ENCODE data around the gene AFF2.

Gene AFF2

GRCh38 chrX:148501386-148502066, 1.1 kb downstream of the AFF2 start:
- H3K4me3 ChIP-seq (ENCODE audit: low read length), result peak overlapping the region; percentile 66; the same call in 1 of the 2 replicates
- no CpG with 5 or more reads among the region's 43 CpGs for WGBS (ENCODE audit: insufficient coverage, insufficient read length)
- DNase-seq (ENCODE audit: low read depth, low spot score), result no peak

GRCh38 chrX:148504506-148504905, 4.1 kb downstream of the AFF2 start:
- Histone ChIP-seq H3K9me3 (ENCODE audit: control insufficient read depth, insufficient read depth, low read length) (no peaks in the 10 kb centered on the region), H3K4me1 (ENCODE audit: control insufficient read depth, insufficient read depth, low read length) (no peaks in the 10 kb centered on the region; the same call in 1 of the 2 replicates), H3K27me3 (ENCODE audit: control insufficient read depth, insufficient read depth, low read length) (no peaks in the 10 kb centered on the region; the same call in none of the 2 replicates), H3K36me3 (ENCODE audit: control insufficient read depth, insufficient read depth, low read length) (no peaks in the 10 kb centered on the region), H3K4me3 (ENCODE audit: low read length) (no peak overlapping the region), H3K27ac (ENCODE audit: low read length) (no peak overlapping the region)
- WGBS (ENCODE audit: insufficient coverage, insufficient read length), result no CpG with 5 or more reads among the region's 15 CpGs
- DNase-seq (ENCODE audit: low read depth, low spot score), result no peak

More at GRCh38 chrX:148501386-148502066, 1.1 kb downstream of the AFF2 start:
- H3K4me1 ChIP-seq (ENCODE audit: control insufficient read depth, insufficient read depth, low read length), result no peaks in the 10 kb centered on the region; the same call in 1 of the 2 replicates
- no peaks in the 10 kb centered on the region for H3K36me3 ChIP-seq (ENCODE audit: control insufficient read depth, insufficient read depth, low read length)
- H3K27me3 ChIP-seq (ENCODE audit: control insufficient read depth, insufficient read depth, low read length), result no peaks in the 10 kb centered on the region; the same call in none of the 2 replicates
- no peaks in the 10 kb centered on the region for H3K9me3 ChIP-seq (ENCODE audit: control insufficient read depth, insufficient read depth, low read length)
- H3K27ac ChIP-seq (ENCODE audit: low read length), result no peak overlapping the region

GRCh38 chrX:148507418-148507817, 7.0 kb downstream of the AFF2 start:
- Histone ChIP-seq H3K4me3 (ENCODE audit: low read length) (no peak overlapping the region), H3K36me3 (ENCODE audit: control insufficient read depth, insufficient read depth, low read length) (no peaks in the 10 kb centered on the region), H3K27me3 (ENCODE audit: control insufficient read depth, insufficient read depth, low read length) (no peaks in the 10 kb centered on the region), H3K9me3 (ENCODE audit: control insufficient read depth, insufficient read depth, low read length) (no peaks in the 10 kb centered on the region), H3K4me1 (ENCODE audit: control insufficient read depth, insufficient read depth, low read length) (no peaks in the 10 kb centered on the region), H3K27ac (ENCODE audit: low read length) (no peak overlapping the region)
- DNase-seq (ENCODE audit: low read depth, low spot score), result no peak
- no CpG with 5 or more reads among the region's 4 CpGs for WGBS (ENCODE audit: insufficient coverage, insufficient read length)

- no peaks in the 10 kb centered on the region for H3K27me3 ChIP-seq (ENCODE audit: control insufficient read depth, insufficient read depth, low read length)
- H3K27ac ChIP-seq (ENCODE audit: low read length), result no peak overlapping the region
- no peak overlapping the region for H3K4me3 ChIP-seq (ENCODE audit: low read length)
- no peaks in the 10 kb centered on the region for H3K36me3 ChIP-seq (ENCODE audit: control insufficient read depth, insufficient read depth, low read length)
- H3K4me1 ChIP-seq (ENCODE audit: control insufficient read depth, insufficient read depth, low read length), result no peaks in the 10 kb centered on the region
- DNase-seq (ENCODE audit: low read depth, low spot score), result no peak
- WGBS (ENCODE audit: insufficient coverage, insufficient read length), result no CpG with 5 or more reads among the region's 2 CpGs
- H3K9me3 ChIP-seq (ENCODE audit: control insufficient read depth, insufficient read depth, low read length), result no peaks in the 10 kb centered on the region
Measured at GRCh38 chrX:148512453-148512852, 12.0 kb downstream of the AFF2 start.

GRCh38 chrX:148513661-148514060, 13.2 kb downstream of the AFF2 start:
- peaks cover 2% of the 10 kb centered on the region; the same call in 1 of the 2 replicates for H3K4me1 ChIP-seq (ENCODE audit: control insufficient read depth, insufficient read depth, low read length)
- DNase-seq (ENCODE audit: low read depth, low spot score), result no peak
- H3K27me3 ChIP-seq (ENCODE audit: control insufficient read depth, insufficient read depth, low read length), result no peaks in the 10 kb centered on the region
- no peak overlapping the region for H3K27ac ChIP-seq (ENCODE audit: low read length)
- H3K4me3 ChIP-seq (ENCODE audit: low read length), result no peak overlapping the region
- no peaks in the 10 kb centered on the region for H3K9me3 ChIP-seq (ENCODE audit: control insufficient read depth, insufficient read depth, low read length)
- no CpG with 5 or more reads among the region's 3 CpGs for WGBS (ENCODE audit: insufficient coverage, insufficient read length)
- no peaks in the 10 kb centered on the region for H3K36me3 ChIP-seq (ENCODE audit: control insufficient read depth, insufficient read depth, low read length)

GRCh38 chrX:148517176-148517575, 16.8 kb downstream of the AFF2 start:
- Histone ChIP-seq H3K4me1 (ENCODE audit: control insufficient read depth, insufficient read depth, low read length) (peaks cover 2% of the 10 kb centered on the region; the same call in 1 of the 2 replicates), H3K4me3 (ENCODE audit: low read length) (no peak overlapping the region), H3K27me3 (ENCODE audit: control insufficient read depth, insufficient read depth, low read length) (no peaks in the 10 kb centered on the region), H3K9me3 (ENCODE audit: control insufficient read depth, insufficient read depth, low read length) (no peaks in the 10 kb centered on the region), H3K36me3 (ENCODE audit: control insufficient read depth, insufficient read depth, low read length) (no peaks in the 10 kb centered on the region), H3K27ac (ENCODE audit: low read length) (no peak overlapping the region)
- WGBS (ENCODE audit: insufficient coverage, insufficient read length), result no CpG with 5 or more reads among the region's 2 CpGs
- DNase-seq (ENCODE audit: low read depth, low spot score), result no peak

GRCh38 chrX:148522006-148522405, 21.6 kb downstream of the AFF2 start:
- DNase-seq (ENCODE audit: low read depth, low spot score), result no peak
- H3K4me3 ChIP-seq (ENCODE audit: low read length), result no peak overlapping the region
- no peaks in the 10 kb centered on the region for H3K36me3 ChIP-seq (ENCODE audit: control insufficient read depth, insufficient read depth, low read length)
- H3K9me3 ChIP-seq (ENCODE audit: control insufficient read depth, insufficient read depth, low read length), result no peaks in the 10 kb centered on the region
- no peaks in the 10 kb centered on the region for H3K27me3 ChIP-seq (ENCODE audit: control insufficient read depth, insufficient read depth, low read length)
- H3K4me1 ChIP-seq (ENCODE audit: control insufficient read depth, insufficient read depth, low read length), result peaks cover 2% of the 10 kb centered on the region; the same call in 1 of the 2 replicates
- WGBS (ENCODE audit: insufficient coverage, insufficient read length), result no CpG with 5 or more reads among the region's 5 CpGs
- no peak overlapping the region for H3K27ac ChIP-seq (ENCODE audit: low read length)

GRCh38 chrX:148523303-148524080, 23.1 kb downstream of the AFF2 start:
- no peak for DNase-seq (ENCODE audit: low read depth, low spot score)
- Histone ChIP-seq H3K4me3 (ENCODE audit: low read length) (no peak overlapping the region), H3K4me1 (ENCODE audit: control insufficient read depth, insufficient read depth, low read length) (no peaks in the 10 kb centered on the region), H3K27ac (ENCODE audit: low read length) (no peak overlapping the region), H3K9me3 (ENCODE audit: control insufficient read depth, insufficient read depth, low read length) (no peaks in the 10 kb centered on the region), H3K27me3 (ENCODE audit: control insufficient read depth, insufficient read depth, low read length) (no peaks in the 10 kb centered on the region), H3K36me3 (ENCODE audit: control insufficient read depth, insufficient read depth, low read length) (no peaks in the 10 kb centered on the region)
- WGBS (ENCODE audit: insufficient coverage, insufficient read length), result no CpG with 5 or more reads among the region's 6 CpGs

- no peaks in the 10 kb centered on the region for H3K4me1 ChIP-seq (ENCODE audit: control insufficient read depth, insufficient read depth, low read length)
- no peaks in the 10 kb centered on the region for H3K27me3 ChIP-seq (ENCODE audit: control insufficient read depth, insufficient read depth, low read length)
- WGBS (ENCODE audit: insufficient coverage, insufficient read length), result no CpG with 5 or more reads among the region's 2 CpGs
- no peak overlapping the region for H3K4me3 ChIP-seq (ENCODE audit: low read length)
- H3K27ac ChIP-seq (ENCODE audit: low read length), result no peak overlapping the region
- no peak for DNase-seq (ENCODE audit: low read depth, low spot score)
- H3K9me3 ChIP-seq (ENCODE audit: control insufficient read depth, insufficient read depth, low read length), result no peaks in the 10 kb centered on the region
- H3K36me3 ChIP-seq (ENCODE audit: control insufficient read depth, insufficient read depth, low read length), result no peaks in the 10 kb centered on the region
Measured at GRCh38 chrX:148530464-148531077, 30.2 kb downstream of the AFF2 start.

- H3K4me3 ChIP-seq (ENCODE audit: low read length), result no peak overlapping the region
- no peaks in the 10 kb centered on the region for H3K4me1 ChIP-seq (ENCODE audit: control insufficient read depth, insufficient read depth, low read length)
- no peak for DNase-seq (ENCODE audit: low read depth, low spot score)
- no peaks in the 10 kb centered on the region for H3K9me3 ChIP-seq (ENCODE audit: control insufficient read depth, insufficient read depth, low read length)
- no peaks in the 10 kb centered on the region for H3K36me3 ChIP-seq (ENCODE audit: control insufficient read depth, insufficient read depth, low read length)
- WGBS (ENCODE audit: insufficient coverage, insufficient read length), result no CpG with 5 or more reads among the region's 2 CpGs
- H3K27ac ChIP-seq (ENCODE audit: low read length), result no peak overlapping the region
- no peaks in the 10 kb centered on the region for H3K27me3 ChIP-seq (ENCODE audit: control insufficient read depth, insufficient read depth, low read length)
Measured at GRCh38 chrX:148534291-148534690, 33.9 kb downstream of the AFF2 start.
